GDM1 (cell line): ENCODE data around the gene TCF7.
A peak's percentile ranks its signal among the peaks of the same experiment; 100 is the strongest.
"Not testable (repeated sequence)": the region's sequence is repeated elsewhere in the genome, so short reads cannot be mapped to it uniquely, and the experiment has no call there.

Experiments used
- DNase-seq: peaks from one replicate; lab custom pipeline; 2025; lab: John Stamatoyannopoulos, UW

TCF7 gene

DNA sequence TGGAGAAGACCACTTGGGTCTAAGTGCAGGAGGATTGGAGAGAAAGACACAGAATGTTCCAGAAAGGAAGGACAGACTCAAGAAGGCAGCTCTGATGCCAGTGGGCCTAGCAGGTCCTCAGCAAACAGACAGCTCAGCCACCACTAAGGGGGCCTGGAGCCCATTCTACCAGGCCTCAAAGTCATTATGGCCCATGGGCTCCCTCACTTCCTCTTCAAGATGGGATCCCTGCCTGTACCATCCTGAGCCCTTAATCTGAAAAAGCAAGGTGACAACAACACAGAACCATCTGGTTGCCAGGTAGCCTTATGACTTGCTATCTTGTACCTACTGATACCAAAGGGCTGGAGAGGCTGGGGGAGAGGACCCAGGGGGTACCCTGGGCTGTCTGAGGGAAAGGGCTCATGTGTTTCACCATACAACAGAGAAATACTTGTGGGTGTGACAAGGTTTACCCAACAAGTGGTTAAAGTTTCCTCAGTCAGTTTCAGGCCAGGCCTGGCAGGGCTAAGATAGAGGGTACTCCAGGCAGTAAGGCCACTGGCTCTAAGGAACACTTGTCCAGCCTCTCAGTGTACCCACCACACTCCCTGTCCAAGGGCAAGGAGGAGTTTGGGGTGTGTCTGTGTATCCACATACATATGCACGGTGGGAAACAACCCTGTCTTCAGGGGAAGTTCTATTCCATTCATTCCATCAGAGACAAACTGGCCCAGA is 30.7 kb downstream of the TCF7 start:
- no peak for DNase-seq

DNA sequence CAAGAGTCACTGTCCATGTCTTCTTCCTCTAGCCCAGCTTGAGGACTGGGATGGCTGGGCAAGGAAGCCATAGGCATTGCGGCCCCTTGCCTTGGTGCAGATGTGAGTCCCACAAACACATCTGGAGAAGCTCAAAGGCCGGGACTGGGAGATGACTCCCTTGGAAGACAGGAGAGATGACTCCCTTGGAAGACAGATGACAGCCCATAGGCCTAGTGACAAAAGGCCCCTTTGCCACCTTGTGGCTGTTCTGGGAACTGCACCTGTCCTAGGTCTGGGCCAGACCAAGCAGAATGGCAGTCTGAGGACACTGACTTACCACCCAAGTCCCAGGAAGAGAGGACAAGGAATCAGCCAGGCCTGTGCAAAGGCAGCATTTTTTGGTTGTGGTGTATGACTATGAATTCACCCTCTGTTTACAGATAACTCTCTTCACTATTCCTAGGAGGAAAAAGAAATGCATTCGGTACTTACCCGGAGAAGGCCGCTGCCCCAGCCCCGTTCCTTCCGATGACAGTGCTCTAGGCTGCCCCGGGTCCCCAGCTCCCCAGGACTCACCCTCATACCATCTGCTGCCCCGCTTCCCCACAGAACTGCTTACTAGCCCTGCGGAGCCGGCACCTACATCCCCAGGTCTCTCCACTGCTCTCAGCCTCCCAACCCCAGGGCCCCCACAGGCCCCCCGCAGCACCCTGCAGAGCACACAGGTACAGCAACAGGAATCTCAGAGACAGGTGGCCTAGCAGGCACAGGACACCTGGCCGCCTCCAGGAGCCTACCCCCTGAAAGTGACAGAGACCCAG is 31.5 kb downstream of the TCF7 start:
- peak; percentile 45 for DNase-seq

DNA sequence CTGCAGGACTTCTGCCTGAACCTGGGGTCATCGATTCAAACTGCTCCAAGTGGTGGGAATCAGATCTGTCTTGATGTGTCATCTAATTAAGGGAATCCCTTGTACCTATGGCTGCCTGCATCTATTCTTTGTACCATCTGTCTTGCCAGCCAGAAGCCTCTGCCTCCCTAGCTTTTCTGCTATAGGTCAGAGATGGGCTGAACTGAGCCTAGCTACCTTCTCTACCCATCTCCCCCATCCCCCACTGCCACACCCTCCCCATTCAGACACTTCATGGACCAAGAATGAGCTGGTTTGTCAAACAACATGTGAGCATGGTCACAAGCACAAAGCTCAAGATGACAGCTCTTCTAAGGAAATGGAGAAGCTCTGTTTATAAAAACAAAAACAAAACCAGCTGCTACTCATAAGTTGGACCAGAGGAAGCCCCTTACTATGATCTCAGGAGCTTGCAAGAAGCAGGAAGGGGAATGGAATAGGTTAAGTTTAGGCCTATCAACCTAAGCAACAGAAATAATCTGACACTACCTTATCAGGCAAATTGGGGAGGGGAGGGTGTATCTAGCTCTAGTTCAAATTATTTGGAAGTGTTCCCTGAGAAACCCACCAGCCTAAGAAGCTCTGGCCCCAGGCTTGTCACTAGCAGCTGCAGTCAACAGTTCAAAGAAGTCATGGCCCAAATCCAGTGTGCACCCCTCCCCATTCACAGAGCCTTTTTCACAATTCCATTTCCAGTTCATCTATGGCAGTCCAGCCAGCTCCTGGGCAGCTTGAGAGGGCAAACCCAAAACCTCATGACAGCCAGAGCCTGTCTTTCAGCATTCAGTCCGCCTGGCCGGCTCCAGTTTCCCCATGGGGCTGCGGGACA is 32.4 kb downstream of the TCF7 start:
- no peak for DNase-seq

DNA sequence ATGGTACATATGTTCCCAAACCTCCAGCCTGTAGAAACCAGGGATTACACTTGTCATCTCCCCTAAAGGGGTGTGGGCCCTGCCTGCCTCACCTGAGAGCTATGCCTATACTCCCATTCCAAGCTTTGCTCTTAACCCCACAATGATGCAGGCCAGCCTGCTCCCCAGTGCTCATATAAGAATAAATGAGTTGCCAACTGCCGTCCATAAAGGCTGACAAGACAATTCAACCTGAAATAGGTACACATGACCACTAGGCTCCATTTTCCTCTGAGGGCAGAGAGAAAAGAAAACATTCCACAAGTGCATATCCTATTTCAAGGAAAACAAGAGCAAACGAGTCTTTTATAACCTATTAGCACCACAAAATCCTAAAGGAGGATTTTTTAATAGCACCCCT is 33.8 kb downstream of the TCF7 start:
- no peak for DNase-seq

DNA sequence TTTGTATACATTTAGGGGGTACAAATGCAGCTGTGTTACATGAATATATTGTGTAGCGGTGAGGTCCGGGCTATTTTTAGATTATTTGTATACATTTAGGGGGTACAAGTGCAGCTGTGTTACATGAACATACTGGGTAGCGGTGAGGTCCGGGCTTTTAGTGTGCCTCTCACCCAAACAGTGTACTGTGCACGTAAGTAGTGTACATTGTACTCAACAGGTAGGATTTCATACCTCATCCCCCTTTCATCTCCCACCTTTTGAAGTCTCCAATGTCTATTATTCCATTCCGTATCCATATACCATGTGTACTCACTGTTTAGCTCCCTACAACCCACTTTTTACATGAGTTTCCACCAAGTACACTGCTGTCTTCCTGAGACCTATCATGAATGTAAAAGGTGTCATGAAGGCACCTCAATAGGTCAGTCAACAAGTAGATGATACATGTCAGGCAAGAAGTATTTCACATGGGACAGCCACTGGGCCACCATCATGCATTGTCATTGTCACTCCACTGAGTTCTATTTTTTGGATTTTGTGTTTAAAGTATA is 34.6 kb downstream of the TCF7 start:
- no peak for DNase-seq

DNA sequence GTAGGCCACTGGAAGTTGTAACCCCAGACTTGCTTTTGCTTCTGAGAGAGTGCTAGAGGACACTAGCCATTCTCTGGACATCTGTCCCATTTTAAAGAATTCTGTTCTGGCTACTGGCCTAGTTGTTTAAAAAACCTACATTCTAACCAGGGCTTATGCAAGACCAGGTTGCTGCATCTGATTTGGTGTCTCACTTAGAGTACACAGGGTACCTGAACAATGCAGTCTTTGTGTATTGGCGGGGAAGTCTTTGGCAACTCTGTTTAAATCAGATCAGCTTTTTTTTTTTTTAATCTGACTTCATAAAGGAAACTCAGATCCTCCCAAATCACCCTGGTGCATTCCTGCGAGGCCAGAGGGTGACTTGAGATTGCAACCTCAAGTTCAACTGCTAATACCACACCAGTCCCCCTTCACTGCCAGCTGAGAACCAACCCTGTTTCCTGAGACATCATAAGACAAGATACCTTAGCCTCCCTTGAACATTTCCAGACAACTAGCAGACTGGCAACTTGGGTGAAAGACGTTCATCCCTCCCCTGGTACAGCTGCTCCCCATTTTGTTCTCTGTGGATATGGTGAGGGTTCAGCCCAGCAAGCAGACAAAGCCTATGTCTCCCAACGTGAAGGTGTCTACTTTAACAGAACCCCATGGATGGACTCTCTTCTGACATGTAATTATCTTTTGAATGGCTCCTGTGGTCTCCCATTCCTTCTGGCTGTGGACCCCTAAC is 35.3 kb downstream of the TCF7 start:
- no peak for DNase-seq

DNA sequence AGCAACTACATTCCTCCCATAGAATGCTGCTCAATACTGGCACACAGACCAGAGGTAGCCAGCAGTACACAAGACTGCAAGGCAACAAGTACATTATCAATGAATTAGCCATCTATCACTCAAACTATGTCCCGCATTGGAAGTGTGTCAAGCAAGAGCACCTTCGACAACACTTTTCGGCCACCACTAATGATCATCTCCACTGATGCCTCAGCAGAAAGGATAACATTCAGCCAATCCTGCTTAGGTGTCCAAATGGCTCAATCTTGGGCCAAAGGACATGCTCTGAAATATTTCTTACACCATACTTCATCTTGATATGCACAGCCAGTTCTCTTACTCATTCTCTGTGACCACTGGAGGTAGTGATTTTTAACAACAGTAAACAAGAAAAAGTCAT is 37.2 kb downstream of the TCF7 start:
- no peak for DNase-seq

DNA sequence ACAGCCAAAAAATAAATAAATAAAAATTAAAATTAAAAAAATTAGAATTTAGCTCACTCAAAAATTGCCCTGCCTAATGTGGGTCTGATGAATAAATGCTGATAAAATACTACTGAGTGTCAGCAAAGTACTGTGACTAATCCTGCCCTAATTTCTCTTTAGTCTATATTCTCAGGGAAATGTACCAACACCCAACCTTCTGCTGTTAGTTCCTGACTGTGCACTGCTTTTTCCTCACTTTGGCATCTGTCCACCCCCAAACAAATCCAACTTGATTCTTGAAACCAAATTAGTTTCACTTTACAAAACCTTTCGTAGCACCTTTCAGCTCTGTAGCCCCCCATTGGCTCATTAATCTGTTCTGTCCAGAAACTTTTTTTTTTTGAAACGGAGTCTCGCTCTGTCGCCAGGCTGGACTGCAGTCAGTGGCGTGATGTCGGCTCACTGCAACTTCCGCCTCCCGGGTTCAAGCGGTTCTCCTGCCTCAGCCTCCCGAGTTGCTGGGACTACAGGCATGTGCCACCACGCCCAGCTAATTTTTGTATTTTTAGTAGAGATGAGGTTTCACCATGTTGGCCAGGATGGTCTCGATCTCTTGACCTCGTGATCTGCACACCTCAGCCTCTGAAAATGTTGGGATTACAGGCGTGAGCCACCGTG is 37.8 kb downstream of the TCF7 start:
- not testable (repeated sequence) for DNase-seq

DNA sequence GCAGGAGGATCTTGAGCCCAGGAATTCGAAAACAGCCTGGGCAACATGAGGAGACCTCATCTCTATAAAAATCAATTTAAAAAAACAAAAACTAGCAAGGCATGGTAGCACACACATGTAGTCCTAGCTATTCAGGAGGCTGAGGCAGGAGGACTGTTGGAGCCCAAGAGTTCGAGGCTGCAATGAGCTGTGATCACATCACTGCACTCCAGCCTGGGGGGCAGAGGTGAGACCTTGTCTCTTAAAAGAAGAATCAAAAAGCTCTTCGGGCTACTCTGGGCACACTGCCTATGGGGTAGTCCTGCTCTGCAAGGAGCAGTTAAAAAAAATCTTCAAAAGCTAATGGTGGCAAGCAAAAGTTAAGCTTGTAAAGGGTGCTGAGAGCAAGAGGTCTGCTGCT is 38.8 kb downstream of the TCF7 start:
- DNase-seq, result no peak

DNA sequence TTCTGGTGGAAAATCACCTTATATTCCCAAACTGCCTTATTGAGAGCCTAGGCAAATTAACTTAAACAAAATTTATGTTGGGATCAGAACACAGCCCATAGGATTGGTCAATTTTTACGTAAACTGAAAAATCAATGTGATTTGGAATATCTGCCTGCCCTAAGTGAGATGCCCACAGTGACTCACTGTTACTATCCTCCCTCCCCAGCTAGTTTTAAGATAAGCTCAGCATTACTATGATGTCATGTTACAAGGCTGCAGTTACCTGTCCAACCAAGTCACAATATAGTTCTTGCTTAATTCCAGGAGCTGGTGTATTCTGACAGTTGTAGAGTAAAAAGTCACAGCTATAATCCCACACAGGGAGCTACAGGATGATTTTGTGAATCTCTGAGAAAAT is 39.2 kb downstream of the TCF7 start:
- no peak for DNase-seq

DNA sequence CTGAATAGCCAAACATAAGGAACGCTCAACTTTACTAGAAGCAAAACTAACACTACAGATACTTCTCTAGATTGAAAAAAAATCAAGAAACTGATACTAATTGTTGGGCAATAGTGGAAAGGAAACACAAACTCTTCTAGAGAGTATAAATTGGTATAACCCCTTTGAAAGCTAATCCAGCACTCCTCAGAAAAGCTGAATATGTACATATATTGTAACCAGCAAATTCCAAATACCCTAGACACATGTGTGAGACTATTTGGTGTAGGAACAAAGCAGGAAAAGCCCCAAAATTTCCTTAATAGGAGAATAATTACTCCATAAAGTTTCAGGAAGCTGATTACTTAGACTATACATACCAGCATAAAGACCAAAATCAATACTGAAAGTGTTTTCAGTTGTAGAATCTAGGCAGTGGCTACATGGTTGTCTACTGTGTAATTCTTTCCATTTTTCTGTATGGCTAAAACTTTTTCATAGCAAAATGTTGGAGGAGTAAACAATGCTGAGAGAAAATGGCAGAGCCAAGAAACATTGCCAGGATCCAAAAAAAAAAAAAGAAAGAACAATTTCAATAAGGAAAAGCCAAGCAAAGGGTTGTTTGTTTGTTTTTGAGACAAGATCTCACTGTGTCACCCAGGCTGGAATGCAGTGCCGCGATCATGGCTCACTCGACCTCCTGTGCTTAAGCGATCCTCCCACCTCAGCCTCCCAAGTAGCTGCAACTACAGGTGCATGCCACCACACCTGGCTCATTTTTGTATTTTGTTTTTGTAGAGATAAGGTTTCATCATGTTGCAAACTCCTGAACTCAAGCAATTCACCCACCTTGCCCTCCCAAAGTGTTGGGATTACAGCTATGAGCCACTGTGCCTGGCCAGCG is 47.3 kb downstream of the TCF7 start:
- DNase-seq, result no peak

DNA sequence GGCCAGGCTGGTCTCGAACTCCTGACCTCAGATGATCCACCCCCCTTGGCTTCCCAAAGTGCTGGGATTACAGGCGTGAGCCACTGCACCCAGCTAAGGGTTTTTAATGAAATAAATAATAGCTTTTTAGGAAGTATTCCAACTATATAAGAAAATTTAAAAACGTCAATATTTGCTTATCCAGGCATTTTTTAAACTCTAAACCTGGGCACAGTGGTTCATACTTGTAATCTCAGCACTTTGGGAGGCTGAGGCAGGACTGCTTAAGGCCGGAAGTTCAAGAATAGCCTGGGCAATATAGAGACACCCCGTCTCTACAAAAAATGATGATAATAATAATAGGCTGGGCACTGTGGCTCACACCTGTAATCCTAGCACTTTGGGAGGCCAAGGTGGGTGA is 48.1 kb downstream of the TCF7 start:
- no peak for DNase-seq

DNA sequence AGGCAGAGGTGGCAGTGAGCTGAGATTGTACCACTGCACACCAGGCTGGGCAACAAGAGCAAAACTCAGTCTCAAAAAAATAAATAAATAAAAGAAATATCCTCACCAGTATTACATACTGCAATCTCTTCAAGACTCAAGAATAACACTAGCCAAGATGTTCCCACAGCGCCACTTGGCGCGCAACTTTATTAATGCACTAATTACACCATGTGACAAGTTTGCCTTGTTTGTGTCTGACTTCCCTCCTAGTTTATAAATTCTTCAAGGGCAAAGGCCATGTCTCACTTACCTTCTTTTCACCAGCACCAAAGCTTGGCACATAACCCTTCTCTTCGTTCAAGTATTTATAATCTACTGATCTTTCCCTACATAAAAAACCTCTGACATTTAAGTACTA is 57.5 kb downstream of the TCF7 start:
- DNase-seq, result no peak

DNA sequence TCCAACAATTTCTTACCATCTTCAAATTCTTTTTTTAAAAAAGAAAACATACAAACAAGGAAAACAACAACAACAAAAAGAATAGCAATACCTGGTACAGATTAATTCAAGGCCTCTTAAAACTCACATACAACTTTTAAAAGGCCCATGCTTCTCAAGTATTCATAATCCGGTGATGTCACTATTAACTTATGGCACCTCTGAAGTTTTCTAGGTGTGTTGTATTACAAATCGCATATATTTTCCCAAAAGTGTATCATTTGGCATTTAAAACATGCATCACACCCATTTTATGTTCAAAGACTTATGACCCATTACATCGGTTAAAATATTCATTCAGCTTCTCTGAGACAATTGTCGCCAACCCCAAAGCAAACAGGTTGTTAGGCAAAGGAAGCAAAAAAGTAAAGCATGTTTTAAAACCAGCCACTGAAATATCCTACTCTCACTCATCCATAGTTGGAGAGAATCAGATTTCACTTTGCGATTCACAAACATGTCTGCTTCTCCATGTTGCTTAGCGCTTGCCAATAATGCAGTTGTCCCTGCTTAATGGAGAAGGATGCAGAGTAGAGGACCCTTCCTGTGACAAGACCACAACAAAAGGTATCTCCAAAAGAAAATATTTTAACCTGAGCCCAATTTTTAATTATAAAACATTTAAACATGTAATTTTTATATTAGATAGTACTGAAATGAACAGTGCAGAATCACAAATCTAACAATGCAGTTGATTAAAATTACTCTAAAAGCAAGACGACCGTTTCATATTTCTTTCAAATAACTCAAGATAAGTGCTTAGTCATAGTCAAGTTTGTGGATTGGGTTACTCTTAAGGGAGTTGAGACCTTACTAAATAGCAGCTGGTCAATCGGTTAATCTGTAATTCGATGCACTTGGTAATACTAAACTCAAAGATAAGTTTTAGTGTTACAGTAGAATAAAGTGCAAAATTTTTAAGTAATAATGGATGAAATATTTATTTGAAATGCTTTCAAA is 60.7 kb downstream of the TCF7 start:
- DNase-seq, result no peak

DNA sequence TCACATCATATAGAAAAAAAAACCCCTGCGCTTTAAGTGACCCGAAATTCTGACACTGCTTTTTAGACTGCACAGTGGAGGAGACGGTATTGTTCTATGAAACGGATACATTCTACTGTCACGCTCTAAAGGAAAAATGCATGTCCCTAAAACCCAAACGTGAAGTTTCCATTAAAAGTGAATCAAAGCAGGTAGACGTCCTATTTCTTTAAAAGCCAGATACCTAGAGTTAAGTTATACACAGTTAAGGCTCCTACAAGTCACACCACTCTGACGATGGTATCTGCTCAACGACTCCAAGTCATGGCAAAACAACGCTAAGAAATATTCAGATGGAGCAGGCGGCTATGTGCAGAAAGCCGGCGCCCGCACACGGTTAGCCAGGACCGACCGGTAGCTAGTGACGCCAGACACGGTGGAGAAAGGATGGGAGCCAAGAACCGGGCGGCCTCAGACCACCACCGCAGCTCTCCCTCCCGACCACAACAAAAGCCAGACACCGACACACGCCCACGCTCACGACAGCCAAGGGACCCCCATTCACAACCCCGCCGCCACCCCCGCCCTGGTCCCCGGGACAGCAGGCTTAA is 61.5 kb downstream of the TCF7 start:
- no peak for DNase-seq

DNA sequence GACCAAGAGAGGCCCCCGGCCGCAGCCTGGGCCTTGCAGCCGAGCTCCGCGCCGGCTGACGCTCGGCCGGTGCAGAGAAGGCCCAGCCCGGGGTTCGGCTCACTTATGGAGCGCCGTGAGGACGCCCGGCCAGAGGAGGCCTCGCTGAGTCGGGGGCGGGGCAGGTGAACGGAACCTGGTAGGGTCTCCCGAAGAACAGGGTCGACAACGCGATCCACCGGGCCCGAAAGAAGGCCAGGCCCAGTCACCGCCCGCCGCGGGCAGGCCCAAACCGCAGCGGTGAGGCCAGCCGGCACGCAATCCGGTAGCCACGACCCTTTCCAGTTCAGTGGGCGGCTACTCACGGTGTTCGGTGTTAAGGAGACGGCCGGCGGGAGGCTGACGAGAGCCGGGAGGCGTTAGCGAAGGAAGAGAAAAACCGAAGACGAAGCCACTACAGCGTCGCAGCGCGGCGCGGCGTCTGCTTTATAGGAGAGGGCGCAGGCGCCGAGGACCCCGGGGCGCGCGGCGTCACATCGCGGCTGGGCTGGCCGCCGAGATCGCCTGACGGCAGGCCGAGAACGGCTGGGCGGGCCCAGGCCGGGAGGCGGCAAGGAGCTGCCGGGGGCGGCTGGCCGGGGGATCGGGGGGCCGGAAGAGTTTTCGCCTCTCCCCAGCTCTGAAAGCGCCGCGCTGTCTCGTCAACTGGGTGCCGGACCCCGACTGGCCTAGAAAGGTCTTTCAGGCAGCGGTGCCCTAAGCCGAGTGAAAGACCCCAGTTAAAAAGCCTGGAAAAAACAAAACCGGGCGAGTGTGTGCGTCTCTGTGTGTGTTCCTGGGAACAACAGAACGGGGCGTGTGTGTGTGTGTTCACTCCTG is 62.3 kb downstream of the TCF7 start, which contains the start of gene SKP1:
TSS of gene SKP1 (minus strand) at position 440 of the 858 bp plus-strand sequence. CDS start 2,928 bp downstream, outside the sequence.
- peak; percentile 75 for DNase-seq

DNA sequence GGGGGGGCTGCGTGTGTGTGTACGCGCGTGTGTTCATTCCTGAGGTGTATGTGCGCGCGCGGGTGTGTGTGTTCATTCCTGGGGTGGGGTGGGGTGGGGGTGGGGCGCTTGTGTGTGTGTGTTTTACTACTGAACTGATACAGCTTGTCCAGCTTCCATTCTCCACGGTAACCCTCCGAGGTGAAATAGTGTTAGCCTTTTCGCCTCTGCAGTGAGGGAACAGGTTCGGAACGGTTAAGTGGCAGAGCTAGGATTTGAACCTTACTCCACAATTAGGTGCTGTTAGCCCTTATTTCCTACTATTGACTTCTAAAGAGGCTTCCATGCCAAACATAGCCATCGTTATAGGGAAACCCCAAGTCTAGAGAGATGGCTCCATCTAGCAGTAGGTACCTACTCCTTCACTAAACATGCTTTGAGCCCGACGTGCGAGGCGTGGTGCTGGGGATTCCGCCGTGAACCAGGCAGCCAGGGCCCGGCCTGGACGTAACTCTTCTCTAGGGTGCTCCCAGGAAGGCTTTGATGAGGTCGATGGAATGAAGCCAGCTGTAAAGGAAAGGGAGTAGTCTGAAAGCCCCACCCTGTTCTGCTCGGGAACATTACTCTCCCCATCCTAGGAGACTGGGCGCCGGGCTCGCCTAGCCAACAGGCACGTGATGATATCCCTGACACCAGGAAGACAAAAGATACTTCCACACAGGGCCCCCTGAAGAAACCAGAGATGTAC is 63.1 kb downstream of the TCF7 start:
- no peak for DNase-seq
